Activated CD4-positive, alpha-beta T cell treated with anti-CD3 and anti-CD28 coated beads for 24 hours (primary cell): ENCODE results near the gene PNMA8B.
"Not testable (repeated sequence)": the region's sequence is repeated elsewhere in the genome, so short reads cannot be mapped to it uniquely, and the experiment has no call there.

Source experiments
- DNase-seq, 2 donors: peaks; one replicate each; pipeline ENCODE4 v3.0.0-alpha.2; 2020; ENCODE audit warnings: low read depth in 2 of 2

Gene PNMA8B, protein sequence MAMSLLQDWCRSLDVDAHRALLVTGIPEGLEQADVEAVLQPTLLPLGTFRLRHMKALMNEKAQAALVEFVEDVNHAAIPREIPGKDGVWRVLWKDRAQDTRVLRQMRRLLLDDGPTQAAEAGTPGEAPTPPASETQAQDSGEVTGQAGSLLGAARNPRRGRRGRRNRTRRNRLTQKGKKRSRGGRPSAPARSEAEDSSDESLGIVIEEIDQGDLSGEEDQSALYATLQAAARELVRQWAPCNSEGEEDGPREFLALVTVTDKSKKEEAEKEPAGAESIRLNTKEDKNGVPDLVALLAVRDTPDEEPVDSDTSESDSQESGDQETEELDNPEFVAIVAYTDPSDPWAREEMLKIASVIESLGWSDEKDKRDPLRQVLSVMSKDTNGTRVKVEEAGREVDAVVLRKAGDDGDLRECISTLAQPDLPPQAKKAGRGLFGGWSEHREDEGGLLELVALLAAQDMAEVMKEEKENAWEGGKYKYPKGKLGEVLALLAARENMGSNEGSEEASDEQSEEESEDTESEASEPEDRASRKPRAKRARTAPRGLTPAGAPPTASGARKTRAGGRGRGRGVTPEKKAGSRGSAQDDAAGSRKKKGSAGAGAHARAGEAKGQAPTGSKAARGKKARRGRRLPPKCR

DNA sequence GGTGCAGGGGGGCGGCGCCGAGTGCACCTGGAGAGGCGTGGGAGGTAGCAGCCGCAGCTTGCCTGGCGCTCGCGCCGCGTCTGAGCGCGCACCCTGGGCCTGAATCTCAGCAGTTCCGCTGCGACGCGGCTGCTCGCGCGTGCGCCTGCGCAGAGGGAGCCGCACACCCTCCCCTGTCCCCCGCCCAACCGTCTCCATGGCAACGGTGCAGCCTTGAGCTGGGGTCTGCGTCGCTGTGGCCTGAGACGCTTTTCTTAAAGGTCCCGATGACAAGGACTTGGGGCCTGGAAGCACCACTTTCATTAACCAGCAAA lies at the start of gene PNMA8B:
TSS of gene PNMA8B (minus strand) at position 82 of the 314 bp plus-strand sequence. CDS start 402 bp downstream, outside the sequence.
- no peak for DNase-seq

- no peak for DNase-seq
Measured at GRCh38 chr19:46544651-46545050, 49.0 kb upstream of the PNMA8B start.

DNA sequence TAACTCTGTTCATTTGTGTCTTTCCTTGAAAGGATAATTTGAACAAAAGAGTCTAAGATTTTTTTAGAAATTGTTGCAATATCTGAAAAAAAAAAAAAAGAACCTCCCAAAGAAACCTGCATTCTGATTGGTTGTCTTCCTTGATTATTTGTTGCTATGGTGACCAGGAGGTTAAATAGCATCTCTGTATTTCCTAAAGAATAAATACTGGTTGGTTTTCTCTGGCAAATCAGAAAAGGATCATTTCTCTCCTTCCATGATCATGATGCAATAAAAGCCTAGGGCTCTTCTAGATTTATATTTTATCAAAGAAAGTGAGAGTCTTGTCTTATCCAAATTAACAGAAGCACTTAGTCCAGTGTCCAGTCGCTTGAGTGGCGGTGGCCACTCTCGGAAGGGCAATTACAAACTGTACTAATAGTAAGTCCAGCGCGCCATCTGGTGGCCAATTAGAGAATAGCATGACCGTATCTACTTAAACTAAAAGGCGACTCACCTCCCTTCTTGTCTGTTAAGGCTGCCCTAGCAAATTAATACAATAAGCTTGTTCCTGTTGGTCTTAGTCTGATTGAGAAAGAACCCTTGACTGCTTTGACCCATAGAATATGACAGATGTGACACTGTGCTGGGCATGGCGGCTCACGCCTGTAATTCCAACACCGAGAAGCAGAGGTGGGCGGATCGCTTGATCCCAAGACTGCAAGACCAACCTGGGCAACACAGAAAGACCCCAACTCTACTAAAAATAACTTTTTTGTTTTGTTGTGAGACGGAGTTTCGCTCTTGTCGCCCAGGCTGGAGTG lies 47.0 kb upstream of the PNMA8B start:
- DNase-seq = peak; percentile 65 to 76

GRCh38 chr19:46537136-46538097 lies 41.8 kb upstream of the PNMA8B start:
- DNase-seq = peak; percentile 49 to 67

DNA sequence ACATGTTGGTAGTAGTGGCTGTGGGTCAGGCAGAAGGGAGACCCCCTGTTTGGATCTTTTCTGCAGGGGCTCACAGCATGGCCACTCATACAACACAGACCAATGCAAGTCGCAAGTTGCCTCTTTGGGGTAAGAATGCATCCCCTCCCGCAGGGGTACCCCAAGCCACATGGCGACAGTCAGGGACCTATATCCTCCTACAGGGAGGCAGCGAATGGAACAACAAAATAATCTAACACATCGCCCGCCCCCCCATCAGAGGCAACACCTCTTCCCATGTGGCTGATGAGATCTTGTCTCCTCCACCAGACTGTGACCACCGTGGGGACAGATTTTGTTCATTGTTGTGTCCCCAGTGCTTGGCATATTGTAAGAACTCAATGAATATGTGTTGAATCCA lies 40.7 kb upstream of the PNMA8B start:
- DNase-seq = no peak

GRCh38 chr19:46533621-46534081 lies 38.0 kb upstream of the PNMA8B start:
- no peak for DNase-seq

GRCh38 chr19:46533078-46533620 lies 37.5 kb upstream of the PNMA8B start:
- no peak for DNase-seq

- no peak for DNase-seq
Measured at GRCh38 chr19:46530636-46531035, 35.0 kb upstream of the PNMA8B start.

- DNase-seq = peak; percentile 69 to 73
Measured at GRCh38 chr19:46529622-46530451, 34.2 kb upstream of the PNMA8B start.

DNA sequence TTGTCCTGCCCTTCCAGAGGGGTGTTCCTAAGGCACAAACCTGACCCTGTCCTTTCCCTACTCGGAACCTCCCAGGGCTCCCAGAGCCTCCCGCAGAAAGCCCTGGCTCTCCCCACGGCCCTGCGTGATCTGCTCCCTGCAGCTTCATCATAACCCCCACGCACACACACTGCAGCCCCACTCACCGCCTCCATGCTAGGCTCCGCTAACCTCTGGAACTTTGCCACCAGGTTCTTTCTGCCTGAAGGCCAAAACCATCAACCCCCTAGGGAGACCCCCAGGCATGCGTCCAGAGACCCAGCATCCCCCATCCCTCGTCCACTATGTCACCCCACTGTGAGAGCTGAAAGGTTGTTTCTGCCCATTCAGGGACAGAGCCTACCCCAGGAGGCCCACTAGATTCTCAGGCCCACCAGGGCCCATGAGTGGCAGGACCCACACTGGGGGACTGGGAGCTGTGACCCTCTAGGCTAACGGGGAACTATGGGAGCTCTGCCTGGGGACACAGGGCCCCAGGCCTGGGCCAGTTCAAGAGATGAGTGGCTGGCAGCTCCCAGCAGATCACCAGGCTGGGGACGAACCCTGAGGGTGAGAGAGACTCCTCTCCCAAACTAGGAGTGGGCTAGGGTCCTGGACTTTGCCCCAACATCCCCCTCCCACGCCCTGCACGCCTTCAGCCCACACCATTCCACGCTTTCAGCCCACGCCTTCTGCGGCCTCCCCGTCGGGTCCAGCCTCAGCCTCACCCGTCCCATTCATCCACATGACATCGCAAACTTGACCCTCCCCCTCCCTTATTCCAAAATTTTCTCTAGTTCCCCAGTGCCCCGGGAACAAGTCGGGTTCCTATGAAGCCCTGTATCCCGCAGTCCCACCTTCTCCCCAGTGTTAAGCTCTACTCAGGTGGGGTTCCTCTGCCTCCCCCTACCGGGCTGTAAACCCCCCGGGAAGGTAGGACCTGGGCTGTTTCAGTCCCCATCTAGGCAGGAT lies 33.2 kb upstream of the PNMA8B start:
- no peak for DNase-seq

DNA sequence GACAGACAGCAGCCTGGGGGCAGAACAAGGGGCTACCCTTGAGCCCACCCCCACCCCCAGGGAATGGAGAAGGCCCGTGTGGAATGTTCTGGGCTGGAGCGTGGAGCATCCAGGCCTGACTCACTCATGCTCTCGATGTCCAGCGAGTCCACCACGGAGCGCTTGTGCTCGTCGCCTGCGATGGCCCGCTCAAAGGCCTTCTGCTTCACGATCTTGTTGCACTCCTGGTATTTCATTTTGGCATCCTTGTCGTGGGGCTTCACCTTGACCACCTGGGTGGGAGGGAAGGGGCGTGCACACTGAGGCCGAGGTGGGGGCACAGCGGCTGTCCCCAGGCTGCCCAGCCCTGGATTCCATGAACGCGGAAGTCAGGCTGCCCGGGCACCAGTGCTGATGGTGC lies 31.1 kb upstream of the PNMA8B start:
- not testable (repeated sequence) for DNase-seq

GRCh38 chr19:46524308-46524707 lies 28.6 kb upstream of the PNMA8B start:
- DNase-seq = no peak

- DNase-seq = not testable (repeated sequence)
Measured at GRCh38 chr19:46522988-46523387, 27.3 kb upstream of the PNMA8B start.

DNA sequence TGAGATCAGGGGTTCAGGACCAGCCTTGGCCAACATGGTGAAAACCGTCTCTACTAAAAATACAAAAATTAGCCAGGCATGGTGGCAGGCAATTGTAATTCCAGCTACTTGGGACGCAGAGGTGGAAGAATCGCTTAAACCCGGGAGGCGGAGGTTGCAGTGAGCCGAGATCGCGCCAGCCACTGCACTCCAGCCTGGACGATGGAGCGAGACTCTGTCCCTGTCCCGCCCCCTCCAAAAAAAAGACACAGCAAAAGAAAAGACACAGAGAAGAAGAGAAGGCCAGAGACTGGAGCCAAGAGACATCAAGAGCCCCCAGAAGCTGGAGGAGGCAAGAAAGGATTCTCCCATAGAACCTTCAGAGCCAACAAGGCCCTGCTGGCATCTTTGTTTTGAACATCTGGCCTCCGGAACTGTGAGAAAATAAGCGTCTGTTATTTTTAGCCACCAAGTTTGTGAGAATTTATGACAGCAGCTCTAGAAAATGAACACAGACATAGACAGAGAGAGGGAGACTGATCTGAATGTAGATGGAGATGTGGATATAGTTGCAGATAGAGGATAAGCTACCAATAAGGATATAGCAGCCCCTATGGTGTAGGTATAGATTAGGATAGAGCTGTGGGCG lies 25.7 kb upstream of the PNMA8B start:
- DNase-seq = no peak

DNA sequence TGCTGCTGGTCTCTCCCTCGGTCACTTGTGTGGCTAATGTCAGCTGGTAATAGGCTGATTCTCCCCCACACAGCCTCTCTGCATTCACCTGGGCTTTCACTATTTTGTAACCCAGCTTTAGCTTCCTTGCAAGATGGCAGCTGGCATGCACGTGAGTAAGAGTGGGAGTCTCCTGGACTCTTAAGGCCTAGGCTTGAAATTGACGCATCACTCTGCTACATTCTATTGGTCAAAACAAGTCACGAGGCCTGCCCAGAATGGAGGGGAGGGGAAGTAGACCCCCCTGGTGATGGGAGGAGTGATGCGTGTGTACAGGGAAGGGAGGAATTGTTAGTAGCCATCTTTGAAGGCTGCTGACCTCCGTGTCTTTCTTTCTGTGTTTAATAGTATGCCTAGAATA lies 24.9 kb upstream of the PNMA8B start:
- no peak for DNase-seq

GRCh38 chr19:46517471-46517870 lies 21.8 kb upstream of the PNMA8B start:
- DNase-seq = no peak

DNA sequence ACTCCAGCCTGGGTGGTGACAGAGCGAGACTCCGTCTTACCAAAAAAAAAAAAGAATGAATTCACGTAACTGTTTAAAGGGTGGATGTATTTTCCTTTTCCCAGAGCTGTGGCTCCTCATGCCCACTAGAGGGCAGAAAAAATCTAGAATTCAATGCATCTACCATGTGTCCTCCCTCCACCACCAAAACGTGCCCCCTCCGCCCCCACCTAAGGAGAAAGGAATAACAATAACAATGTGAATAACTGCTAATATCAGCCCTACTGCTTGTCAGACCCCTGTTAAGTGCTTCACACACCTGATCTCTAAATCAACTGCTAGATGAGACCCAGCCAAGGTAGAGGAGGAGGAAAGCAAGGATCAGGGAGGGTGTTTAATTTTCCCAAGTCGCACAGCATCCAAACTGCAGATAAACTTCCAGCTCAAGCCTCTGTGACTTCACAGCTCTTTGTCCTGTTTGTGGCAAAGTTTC lies 20.2 kb upstream of the PNMA8B start:
- DNase-seq = no peak

DNA sequence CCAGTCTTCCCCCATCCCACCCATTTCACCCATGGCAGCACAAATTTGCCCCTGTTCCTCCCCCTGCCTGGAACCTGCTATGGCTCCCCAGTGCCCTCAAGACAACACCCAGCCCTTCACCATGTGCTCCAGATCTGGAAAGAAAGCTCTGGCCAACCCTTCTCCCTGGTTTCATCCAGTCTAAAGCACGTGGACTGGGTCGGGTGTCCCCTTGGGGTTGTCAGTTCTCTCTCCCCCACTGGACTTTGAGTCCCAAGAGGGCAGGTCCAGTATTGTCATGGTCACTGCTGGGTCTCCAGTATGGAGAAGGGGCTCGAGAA lies 19.6 kb upstream of the PNMA8B start:
- no peak for DNase-seq
